IMR-90 (cell line): ENCODE measurements around the gene C16orf96. TPM values are rescaled to one million over a fixed set of nuclear protein-coding genes. Genes with fewer than 3 reads are reported as not detected.

Source experiments
- ATAC-seq: fragments of 200-7000 bp; cut with Tn5 transposase; 2 replicates; pipeline ENCODE4 v1.9.1; 2020; ENCODE audit warnings: low read depth, mild to moderate bottlenecking, moderate library complexity
- BruUV-seq: library from RNA; stranded (reverse); fragments of 400-500 nt; replicated peaks from 2 replicates; lab custom pipeline; 2021; lab: Mats Ljungman, UMichigan
- CTCF ChIA-PET: fragments of 300-600 bp; formaldehyde crosslinking; extraction: SDS; loops from one replicate; lab custom pipeline; 2021; ENCODE audit warnings: antibody characterized with exemption; lab: Yijun Ruan, JAX
- POLR2A ChIA-PET: fragments of 300-600 bp; sonication (Branson Sonifier 250); formaldehyde crosslinking; loops from one replicate; lab custom pipeline; 2022; ENCODE audit warnings: antibody characterized with exemption; ENCODE audit not compliant: unreplicated experiment; lab: Charles Lee
- DNase-seq: peaks from one replicate; pipeline ENCODE4 v3.0.0; 2013
- H2AFZ ChIP-seq: replicated peaks from 2 replicates; pipeline ENCODE3; 2013; ENCODE audit warnings: low read length, mild to moderate bottlenecking; ENCODE audit not compliant: poor library complexity
- H2AK5ac ChIP-seq: 2 replicates; pipeline ENCODE4 v1.6.1; 2013; ENCODE audit warnings: low read depth, low read length, inconsistent platforms
- H2AK9ac ChIP-seq: replicated peaks from 2 replicates; pipeline ENCODE3; 2013; ENCODE audit warnings: mild to moderate bottlenecking, low read depth, low read length, moderate library complexity; ENCODE audit not compliant: poor library complexity
- H2BK120ac ChIP-seq: 2 replicates; pipeline ENCODE4 v1.6.1; 2013; ENCODE audit warnings: low read depth, low read length, inconsistent platforms
- H2BK15ac ChIP-seq: 3 replicates; pipeline ENCODE4 v1.6.1; 2013; ENCODE audit warnings: low read depth, low read length, inconsistent platforms
- H2BK20ac ChIP-seq: 2 replicates; pipeline ENCODE4 v1.6.1; 2013; ENCODE audit warnings: low read depth, mild to moderate bottlenecking, inconsistent platforms, low read length, moderate library complexity
- H2BK5ac ChIP-seq: 2 replicates; pipeline ENCODE4 v1.6.1; 2013; ENCODE audit warnings: mild to moderate bottlenecking, low read depth, low read length, inconsistent platforms; ENCODE audit not compliant: poor library complexity, severe bottlenecking
- H3K14ac ChIP-seq: replicated peaks from 2 replicates; pipeline ENCODE4 v1.6.1; 2013; ENCODE audit warnings: low read depth, low read length, inconsistent platforms
- H3K18ac ChIP-seq: 2 replicates; pipeline ENCODE4 v1.6.1; 2013; ENCODE audit warnings: low read depth, low read length, control low read depth
- H3K23ac ChIP-seq: 2 replicates; pipeline ENCODE4 v1.6.1; 2013; ENCODE audit warnings: low read depth, low read length, inconsistent platforms
- H3K27ac ChIP-seq: 2 replicates; pipeline ENCODE4 v1.5.1; 2013; ENCODE audit warnings: mild to moderate bottlenecking, control low read depth, low read length; ENCODE audit not compliant: insufficient read depth
- H3K27me3 ChIP-seq: 2 replicates; pipeline ENCODE4 v1.6.1; 2013; ENCODE audit warnings: low read length; ENCODE audit not compliant: control insufficient read depth, insufficient read depth
- H3K36me3 ChIP-seq: 2 replicates; pipeline ENCODE4 v1.6.1; 2013; ENCODE audit warnings: low read length, mixed read lengths; ENCODE audit not compliant: control insufficient read depth, insufficient read depth
- H3K4ac ChIP-seq: 2 replicates; pipeline ENCODE4 v1.6.1; 2013; ENCODE audit warnings: low read depth, low read length, inconsistent platforms
- H3K4me1 ChIP-seq: 2 replicates; pipeline ENCODE4 v1.6.1; 2013; ENCODE audit warnings: low read length, mixed read lengths; ENCODE audit not compliant: control insufficient read depth, insufficient read depth
- H3K4me2 ChIP-seq: 2 replicates; pipeline ENCODE4 v1.6.1; 2013; ENCODE audit warnings: low read depth, mild to moderate bottlenecking, control low read depth, low read length, moderate library complexity
- H3K4me3 ChIP-seq: 2 replicates; pipeline ENCODE4 v1.5.1; 2013; ENCODE audit warnings: low read depth, mild to moderate bottlenecking, control low read depth, low read length, moderate library complexity; ENCODE audit not compliant: insufficient read depth
- H3K56ac ChIP-seq: 2 replicates; pipeline ENCODE4 v1.6.1; 2013; ENCODE audit warnings: low read length, inconsistent platforms; ENCODE audit not compliant: insufficient read depth; ENCODE audit errors: extremely low read depth
- H3K79me1 ChIP-seq, 2 experiments: 2 replicates each; pipeline ENCODE4 v1.6.1; 2013; ENCODE audit warnings: low read length in 2 of 2, inconsistent platforms in 1 of 2, low read depth in 1 of 2
- H3K9ac ChIP-seq: 2 replicates; pipeline ENCODE4 v1.6.1; 2013; ENCODE audit warnings: low read depth, low read length, control low read depth
- H3K9me1 ChIP-seq: 2 replicates; pipeline ENCODE4 v1.6.1; 2013; ENCODE audit warnings: low read length, inconsistent platforms; ENCODE audit not compliant: insufficient read depth
- H3K9me3 ChIP-seq: 2 replicates; pipeline ENCODE4 v1.6.1; 2013; ENCODE audit warnings: low read length; ENCODE audit not compliant: control insufficient read depth, insufficient read depth
- H4K20me1 ChIP-seq: 2 replicates; pipeline ENCODE4 v1.6.1; 2013; ENCODE audit warnings: low read length, inconsistent platforms; ENCODE audit not compliant: insufficient read depth
- H4K5ac ChIP-seq: 2 replicates; pipeline ENCODE4 v1.6.1; 2013; ENCODE audit warnings: mild to moderate bottlenecking, low read depth, low read length, control low read depth
- H4K8ac ChIP-seq, 2 experiments: 2 replicates each; pipeline ENCODE4 v1.6.1; 2013; ENCODE audit warnings: low read depth in 2 of 2, low read length in 2 of 2, control low read depth in 1 of 2, inconsistent platforms in 1 of 2
- H4K91ac ChIP-seq: 2 replicates; pipeline ENCODE4 v1.6.1; 2013; ENCODE audit warnings: low read depth, low read length, inconsistent platforms; ENCODE audit not compliant: insufficient read depth
- BHLHE40 ChIP-seq: fragments of 150-350 bp; IDR thresholded peaks from 2 replicates; pipeline ENCODE4 v1.6.1; 2016; ENCODE audit warnings: mild to moderate bottlenecking, low read depth, low read length
- CEBPB ChIP-seq: IDR thresholded peaks from 2 replicates; pipeline ENCODE4 v1.6.1; 2012; ENCODE audit warnings: low read depth, low read length, improper control_type of control experiment
- CHD1 ChIP-seq: IDR thresholded peaks from 2 replicates; pipeline ENCODE4 v1.6.1; 2012; ENCODE audit warnings: low read depth, low read length, improper control_type of control experiment
- FOS ChIP-seq: fragments of 150-350 bp; IDR thresholded peaks from 2 replicates; pipeline ENCODE4 v1.6.1; 2016; ENCODE audit warnings: low read depth, low read length
- MAFK ChIP-seq: IDR thresholded peaks from 2 replicates; pipeline ENCODE4 v1.6.1; 2012; ENCODE audit warnings: low read depth, low read length, improper control_type of control experiment
- MAZ ChIP-seq: IDR thresholded peaks from 2 replicates; pipeline ENCODE4 v1.6.1; 2012; ENCODE audit warnings: low read depth, mild to moderate bottlenecking, low read length, improper control_type of control experiment, moderate library complexity, borderline replicate concordance
- MXI1 ChIP-seq: IDR thresholded peaks from 2 replicates; pipeline ENCODE4 v1.6.1; 2012; ENCODE audit warnings: low read depth, mild to moderate bottlenecking, low read length, moderate library complexity, borderline replicate concordance
- NFE2L2 ChIP-seq: fragments of 150-350 bp; IDR thresholded peaks from 2 replicates; pipeline ENCODE4 v1.6.1; 2016; ENCODE audit warnings: low read depth, mild to moderate bottlenecking, low read length
- POLR2A ChIP-seq: IDR thresholded peaks from 2 replicates; pipeline ENCODE4 v1.6.1; 2012; ENCODE audit warnings: mild to moderate bottlenecking, low read depth, low read length
- RAD21 ChIP-seq: IDR thresholded peaks from 2 replicates; pipeline ENCODE4 v1.6.1; 2012; ENCODE audit warnings: low read length, improper control_type of control experiment
- RCOR1 ChIP-seq: IDR thresholded peaks from 2 replicates; pipeline ENCODE4 v1.6.1; 2012; ENCODE audit warnings: mild to moderate bottlenecking, low read length, improper control_type of control experiment; ENCODE audit not compliant: insufficient replicate concordance
- RFX5 ChIP-seq: IDR thresholded peaks from 2 replicates; pipeline ENCODE4 v1.8.0; 2012; ENCODE audit warnings: low read depth, mild to moderate bottlenecking, low read length, moderate library complexity
- SMC3 ChIP-seq: fragments of 150-350 bp; IDR thresholded peaks from 2 replicates; pipeline ENCODE4 v1.6.1; 2016; ENCODE audit warnings: low read depth, mild to moderate bottlenecking, antibody characterized with exemption, low read length, moderate library complexity
- USF2 ChIP-seq: fragments of 150-350 bp; IDR thresholded peaks from 2 replicates; pipeline ENCODE4 v1.6.1; 2017; ENCODE audit warnings: mild to moderate bottlenecking, antibody characterized with exemption, low read length, low read depth
- WGBS, 2 experiments: methylation state at CpG; one replicate each; pipeline versions ENCODE4 v1.1.5 to v1.1.7; 2013; ENCODE audit warnings: missing lambda C conversion rate in 2 of 2; ENCODE audit not compliant: insufficient read length in 1 of 2; ENCODE audit errors: extremely low coverage in 2 of 2; 5-methylcytosine and 5-hydroxymethylcytosine counted together
- dilution Hi-C: fragments of 300-500 bp; cut with HindIII; formaldehyde crosslinking; loops from one replicate; pipeline ENCODE4 v1.14.3; 2018; ENCODE audit warnings: low sequenced_read_pairs; ENCODE audit not compliant: unreplicated experiment
- in situ Hi-C: fragments of 300-500 bp; cut with MboI; formaldehyde crosslinking; loops from 3 replicates; pipeline ENCODE4 v1.14.3; 2019; ENCODE audit warnings: low sequenced_read_pairs, inconsistent platforms, mixed read lengths
- intact Hi-C: fragments of 100-400 bp; cut with micrococcal nuclease; formaldehyde crosslinking; loops from 2 replicates; pipeline ENCODE4 v1.10.0; 2022
- polyA plus RNA-seq, 3 experiments: library from polyadenylated mRNA; depleted of rRNA; stranded (reverse); fragments of >200 nt; gene quantifications; 2 replicates each; pipeline ENCODE4 v1.2.3, GENCODE V29; 2012; ENCODE audit warnings: low replicate concordance in 1 of 3
- total RNA-seq: library from RNA; depleted of rRNA; stranded (reverse); fragments of >200 nt; gene quantifications from 2 replicates; pipeline ENCODE4 v1.2.3, GENCODE V29; 2012
- TF ChIP-seq, protein P1 (sequence below): fragments of 150-350 bp; IDR thresholded peaks from 2 replicates; pipeline ENCODE4 v1.6.1; 2016; ENCODE audit warnings: low read depth, mild to moderate bottlenecking, low read length, moderate library complexity, borderline replicate concordance
- TF ChIP-seq, protein P2 (sequence below): conservative IDR thresholded peaks from 2 replicates; pipeline ENCODE4 v1.5.1; 2012; ENCODE audit warnings: mild to moderate bottlenecking, low read depth, low read length, improper control_type of control experiment

Gene C16orf96
- total and polyA plus RNA-seq, 2 of the 4 experiments (the other 2 are of a cell fraction) = not detected

DNA sequence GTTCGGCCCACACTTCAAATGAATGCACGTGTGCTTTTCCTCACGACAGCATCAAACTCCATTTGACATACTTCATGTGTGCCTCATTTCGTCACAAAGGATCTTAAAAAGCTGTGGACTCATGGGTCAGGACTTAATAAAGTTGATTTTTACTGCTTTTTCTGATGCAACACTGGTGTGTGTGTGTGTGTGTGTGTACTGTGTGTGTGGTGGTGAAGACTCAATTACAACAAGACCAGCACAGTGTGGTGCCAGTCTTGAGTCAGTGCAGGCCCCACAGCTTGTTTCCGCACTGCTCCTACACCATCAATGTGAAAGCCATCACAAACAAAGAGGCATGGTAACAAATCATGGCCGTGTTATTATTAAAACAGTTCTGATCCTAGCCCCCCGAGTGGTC is 35.2 kb upstream of the C16orf96 start:
- H2AK5ac ChIP-seq = no peak overlapping the region
- in situ Hi-C loops (loop anchor here (25.0 kb wide), 1 partner anchor 441 kb away; the partner anchor contains the start of gene SEC14L5), dilution Hi-C loops (no loop called here), intact Hi-C loops (no loop called here)
- POLR2A ChIA-PET = no interaction called here
- H3K9me1 ChIP-seq = peaks cover 20% of the 10 kb centered on the region
- peaks cover 7% of the 10 kb centered on the region for H3K4me1 ChIP-seq
- DNase-seq (no peak), ATAC-seq (no peak)
- H3K4me3 ChIP-seq = no peak overlapping the region
- no peak overlapping the region for H3K9ac ChIP-seq
- H3K56ac ChIP-seq = no peak overlapping the region
- no peak overlapping the region for H3K4ac ChIP-seq
- H4K8ac ChIP-seq = no peak overlapping the region
- H2BK120ac ChIP-seq = no peak overlapping the region
- H3K18ac ChIP-seq = no peak overlapping the region
- H3K27me3 ChIP-seq = no peaks in the 10 kb centered on the region
- no peak overlapping the region for H2AK9ac ChIP-seq
- no peak overlapping the region for H3K14ac ChIP-seq
- H3K79me1 ChIP-seq = peaks cover 8 to 60% of the 10 kb centered on the region in 2 experiments
- CTCF ChIA-PET = no interaction called here
- H3K4me2 ChIP-seq = no peak overlapping the region
- no peak overlapping the region for H2BK20ac ChIP-seq
- H3K23ac ChIP-seq = no peak overlapping the region
- no peak overlapping the region for H4K5ac ChIP-seq
- peaks cover 18% of the 10 kb centered on the region for H4K20me1 ChIP-seq
- H2AFZ ChIP-seq = no peak overlapping the region
- 86% methylated on average over 4 of the region's 7 CpGs; no CpG with 5 or more reads in 1 of the 2 experiments for WGBS, 2 experiments
- H2BK5ac ChIP-seq = no peak overlapping the region
- H2BK15ac ChIP-seq = no peak overlapping the region
- no peak overlapping the region for H3K27ac ChIP-seq
- no peaks in the 10 kb centered on the region for H3K36me3 ChIP-seq
- H3K9me3 ChIP-seq = no peaks in the 10 kb centered on the region
- no peak for TF ChIP-seq MAZ
- TF ChIP-seq MAFK = no peak
- no peak for TF ChIP-seq RFX5
- TF ChIP-seq, protein P1, sequence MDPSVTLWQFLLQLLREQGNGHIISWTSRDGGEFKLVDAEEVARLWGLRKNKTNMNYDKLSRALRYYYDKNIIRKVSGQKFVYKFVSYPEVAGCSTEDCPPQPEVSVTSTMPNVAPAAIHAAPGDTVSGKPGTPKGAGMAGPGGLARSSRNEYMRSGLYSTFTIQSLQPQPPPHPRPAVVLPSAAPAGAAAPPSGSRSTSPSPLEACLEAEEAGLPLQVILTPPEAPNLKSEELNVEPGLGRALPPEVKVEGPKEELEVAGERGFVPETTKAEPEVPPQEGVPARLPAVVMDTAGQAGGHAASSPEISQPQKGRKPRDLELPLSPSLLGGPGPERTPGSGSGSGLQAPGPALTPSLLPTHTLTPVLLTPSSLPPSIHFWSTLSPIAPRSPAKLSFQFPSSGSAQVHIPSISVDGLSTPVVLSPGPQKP = no peak
- TF ChIP-seq, protein P2, sequence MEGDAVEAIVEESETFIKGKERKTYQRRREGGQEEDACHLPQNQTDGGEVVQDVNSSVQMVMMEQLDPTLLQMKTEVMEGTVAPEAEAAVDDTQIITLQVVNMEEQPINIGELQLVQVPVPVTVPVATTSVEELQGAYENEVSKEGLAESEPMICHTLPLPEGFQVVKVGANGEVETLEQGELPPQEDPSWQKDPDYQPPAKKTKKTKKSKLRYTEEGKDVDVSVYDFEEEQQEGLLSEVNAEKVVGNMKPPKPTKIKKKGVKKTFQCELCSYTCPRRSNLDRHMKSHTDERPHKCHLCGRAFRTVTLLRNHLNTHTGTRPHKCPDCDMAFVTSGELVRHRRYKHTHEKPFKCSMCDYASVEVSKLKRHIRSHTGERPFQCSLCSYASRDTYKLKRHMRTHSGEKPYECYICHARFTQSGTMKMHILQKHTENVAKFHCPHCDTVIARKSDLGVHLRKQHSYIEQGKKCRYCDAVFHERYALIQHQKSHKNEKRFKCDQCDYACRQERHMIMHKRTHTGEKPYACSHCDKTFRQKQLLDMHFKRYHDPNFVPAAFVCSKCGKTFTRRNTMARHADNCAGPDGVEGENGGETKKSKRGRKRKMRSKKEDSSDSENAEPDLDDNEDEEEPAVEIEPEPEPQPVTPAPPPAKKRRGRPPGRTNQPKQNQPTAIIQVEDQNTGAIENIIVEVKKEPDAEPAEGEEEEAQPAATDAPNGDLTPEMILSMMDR = no peak
- no peak for TF ChIP-seq SMC3
- TF ChIP-seq FOS = no peak
- no peak for TF ChIP-seq RCOR1
- no peak for TF ChIP-seq CHD1
- TF ChIP-seq NFE2L2 = no peak
- no peak for TF ChIP-seq BHLHE40
- TF ChIP-seq POLR2A = no peak
- no peak for TF ChIP-seq USF2
- no peak for TF ChIP-seq RAD21
- TF ChIP-seq CEBPB = no peak
- no peak for TF ChIP-seq MXI1
- H4K91ac ChIP-seq = no peak overlapping the region
- BruUV-seq = no TSS peak
